GM23248 (cell line): Measurements from ENCODE around the gene TBC1D1. TPM values are rescaled to one million over a fixed set of nuclear protein-coding genes. Genes with fewer than 3 reads are reported as not detected.
A peak's percentile ranks its signal among the peaks of the same experiment; 100 is the strongest.

Experiments used
- DNase-seq: peaks from one replicate; pipeline ENCODE4 v3.0.0-alpha.2; 2015
- H2AFZ ChIP-seq: fragments of 200-600 bp; sonication (generic); 2 replicates; pipeline ENCODE4 v1.6.1; 2016; ENCODE audit warnings: antibody characterized with exemption
- H3F3A ChIP-seq: fragments of 200-600 bp; sonication (generic); 2 replicates; pipeline ENCODE4 v1.6.1; 2016; ENCODE audit warnings: mild to moderate bottlenecking, antibody characterized with exemption, mixed run types; ENCODE audit not compliant: insufficient read depth
- H3K27ac ChIP-seq: fragments of 200-600 bp; sonication (generic); 2 replicates; pipeline ENCODE4 v1.5.1; 2016; ENCODE audit warnings: mild to moderate bottlenecking
- H3K27me3 ChIP-seq: fragments of 200-600 bp; sonication (generic); replicated peaks from 2 replicates; pipeline ENCODE4 v1.6.1; 2016; ENCODE audit warnings: mild to moderate bottlenecking; ENCODE audit not compliant: insufficient read depth
- H3K36me3 ChIP-seq: fragments of 200-600 bp; sonication (generic); 2 replicates; pipeline ENCODE4 v1.6.1; 2016; ENCODE audit warnings: low read depth, mild to moderate bottlenecking
- H3K4me1 ChIP-seq: fragments of 200-600 bp; sonication (generic); 2 replicates; pipeline ENCODE4 v1.6.1; 2016; ENCODE audit warnings: mild to moderate bottlenecking; ENCODE audit not compliant: insufficient read depth
- H3K4me2 ChIP-seq: fragments of 200-600 bp; sonication (generic); one replicate; pipeline ENCODE4 v1.6.1; 2016; ENCODE audit warnings: mild to moderate bottlenecking; ENCODE audit not compliant: unreplicated experiment
- H3K4me3 ChIP-seq: fragments of 200-600 bp; sonication (generic); 2 replicates; pipeline ENCODE4 v1.5.1; 2016; ENCODE audit warnings: mild to moderate bottlenecking
- H3K79me2 ChIP-seq: fragments of 200-600 bp; sonication (generic); 2 replicates; pipeline ENCODE4 v1.6.1; 2016; ENCODE audit warnings: mild to moderate bottlenecking; ENCODE audit not compliant: insufficient read depth
- H3K9ac ChIP-seq: fragments of 200-600 bp; sonication (generic); 2 replicates; pipeline ENCODE4 v1.6.1; 2016; ENCODE audit warnings: mild to moderate bottlenecking
- H3K9me2 ChIP-seq: fragments of 200-600 bp; sonication (generic); 2 replicates; pipeline ENCODE4 v1.6.1; 2016; ENCODE audit warnings: mixed run types, mild to moderate bottlenecking, moderate library complexity; ENCODE audit not compliant: insufficient read depth
- H3K9me3 ChIP-seq: fragments of 200-600 bp; sonication (generic); one replicate; pipeline ENCODE4 v1.6.1; 2017; ENCODE audit warnings: low read depth
- H4K20me1 ChIP-seq: fragments of 200-600 bp; sonication (generic); 2 replicates; pipeline ENCODE4 v1.6.0; 2016; ENCODE audit not compliant: insufficient read depth
- EZH2 ChIP-seq: fragments of 200-600 bp; sonication (generic); IDR thresholded peaks from 2 replicates; pipeline ENCODE4 v1.6.1; 2018; ENCODE audit warnings: antibody characterized with exemption, mild to moderate bottlenecking; ENCODE audit not compliant: insufficient read depth, poor library complexity, severe bottlenecking
- EZH2phosphoT487 ChIP-seq: fragments of 200-600 bp; sonication (generic); IDR thresholded peaks from 2 replicates; pipeline ENCODE4 v1.6.1; 2018; ENCODE audit warnings: antibody characterized with exemption, moderate library complexity, mild to moderate bottlenecking, low read depth; ENCODE audit not compliant: insufficient read depth
- WGBS, 2 experiments: methylation state at CpG; one replicate each; pipeline ENCODE4 v1.1.6; 2015 to 2017; ENCODE audit warnings: low lambda C conversion rate in 2 of 2, low coverage in 1 of 2; ENCODE audit errors: missing lambda C conversion rate in 2 of 2; 5-methylcytosine and 5-hydroxymethylcytosine counted together
- in situ Hi-C: fragments of 300-500 bp; cut with MboI; formaldehyde crosslinking; loops from 2 replicates; pipeline ENCODE4 v1.15.0; 2020
- polyA plus RNA-seq: library from polyadenylated mRNA; unstranded; fragments of >200 nt; fragmentation: Nextera tagmentation; extraction: Ambion mirVana; gene quantifications from 2 replicates; pipeline ENCODE4 v1.2.1, GENCODE V29; 2016
- total RNA-seq: library from RNA; depleted of rRNA; stranded (reverse); fragments of >200 nt; shearing (Covaris generic); gene quantifications from 2 replicates; pipeline ENCODE4 v1.2.3, GENCODE V29; 2014

TBC1D1 gene
- total and polyA plus RNA-seq, 2 experiments from 2014 or later, result 12.4 to 34.6 TPM

- Histone ChIP-seq H3K27ac (no peak overlapping the region), H3F3A (no peaks in the 10 kb centered on the region), H3K9me2 (no peaks in the 10 kb centered on the region), H3K79me2 (no peaks in the 10 kb centered on the region), H4K20me1 (no peaks in the 10 kb centered on the region), H3K4me2 (no peak overlapping the region), H3K4me1 (peaks cover 21% of the 10 kb centered on the region), H3K27me3 (no peaks in the 10 kb centered on the region), H3K4me3 (no peak overlapping the region), H3K9me3 (no peaks in the 10 kb centered on the region), H3K9ac (no peak overlapping the region), H2AFZ (no peak overlapping the region), H3K36me3 (no peaks in the 10 kb centered on the region)
- 92 to 94% methylated on average over 3 of the region's 3 CpGs for WGBS, 2 experiments
- TF ChIP-seq EZH2phosphoT487, result no peak
- no peak for TF ChIP-seq EZH2
- in situ Hi-C loops, result loop anchor here (10.0 kb wide), 2 partner anchors 494 to 554 kb away; no protein-coding TSS in a partner anchor
- no peak for DNase-seq
These were observed 290.4 kb downstream of the TBC1D1 start for GRCh38 chr4:38181286-38181685.

GRCh38 chr4:38182334-38182998, 291.6 kb downstream of the TBC1D1 start:
- WGBS, 2 experiments, result 90 to 97% methylated on average over 15 to 32 of the region's 40 CpGs

DNA sequence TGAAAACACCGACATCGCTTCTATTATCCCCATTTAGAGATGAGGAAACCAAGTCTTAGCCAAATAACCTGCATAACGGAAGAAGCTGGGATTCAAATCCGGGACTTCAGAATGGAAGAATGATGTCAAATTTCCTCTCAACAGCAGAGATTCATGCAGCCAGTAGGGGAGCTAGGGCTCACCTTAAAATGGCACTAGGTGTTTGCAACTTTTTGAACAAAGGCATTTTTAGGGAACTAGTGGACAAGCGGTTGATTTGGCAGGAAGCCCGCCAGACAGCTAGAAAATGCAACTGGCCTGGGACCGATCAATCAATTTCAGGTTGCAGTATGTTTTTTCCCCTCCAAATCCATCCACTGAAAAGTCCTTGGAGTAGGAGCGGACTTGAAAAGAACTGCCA, 293.5 kb downstream of the TBC1D1 start:
- WGBS, 2 experiments, result 88 to 90% methylated on average over 8 of the region's 8 CpGs
- no peak overlapping the region for H3K27ac ChIP-seq
- H3K36me3 ChIP-seq, result no peaks in the 10 kb centered on the region
- no peaks in the 10 kb centered on the region for H4K20me1 ChIP-seq
- H3K4me1 ChIP-seq, result peaks cover 18% of the 10 kb centered on the region
- H3K9me2 ChIP-seq, result no peaks in the 10 kb centered on the region
- no peak overlapping the region for H3K9ac ChIP-seq
- no peak overlapping the region for H2AFZ ChIP-seq
- TF ChIP-seq EZH2, result no peak
- no peaks in the 10 kb centered on the region for H3K27me3 ChIP-seq
- H3K9me3 ChIP-seq, result no peaks in the 10 kb centered on the region
- peaks cover 6% of the 10 kb centered on the region; the same call in 1 of the 2 replicates for H3F3A ChIP-seq
- DNase-seq, result peak; percentile 20
- no peak overlapping the region for H3K4me3 ChIP-seq
- H3K4me2 ChIP-seq, result no peak overlapping the region
- in situ Hi-C loops, result loop anchor here (10.0 kb wide), 2 partner anchors 490 to 550 kb away; no protein-coding TSS in a partner anchor
- no peaks in the 10 kb centered on the region for H3K79me2 ChIP-seq

More at GRCh38 chr4:38182334-38182998, 291.6 kb downstream of the TBC1D1 start:
- H2AFZ ChIP-seq, result no peak overlapping the region
- no peaks in the 10 kb centered on the region for H3K36me3 ChIP-seq
- H3K27me3 ChIP-seq, result no peaks in the 10 kb centered on the region
- H3K27ac ChIP-seq, result no peak overlapping the region
- H3K9ac ChIP-seq, result no peak overlapping the region
- no peak overlapping the region for H3K4me2 ChIP-seq
- H3F3A ChIP-seq, result no peaks in the 10 kb centered on the region
- H4K20me1 ChIP-seq, result no peaks in the 10 kb centered on the region
- no peak overlapping the region for H3K4me3 ChIP-seq
- H3K79me2 ChIP-seq, result no peaks in the 10 kb centered on the region
- TF ChIP-seq EZH2phosphoT487 (no peak), EZH2 (no peak)
- no peaks in the 10 kb centered on the region for H3K9me2 ChIP-seq
- H3K4me1 ChIP-seq, result peaks cover 20% of the 10 kb centered on the region
- in situ Hi-C loops, result loop anchor here (10.0 kb wide), 2 partner anchors 492 to 552 kb away; no protein-coding TSS in a partner anchor
- H3K9me3 ChIP-seq, result no peaks in the 10 kb centered on the region
- DNase-seq, result no peak

- in situ Hi-C loops, result loop anchor here (10.0 kb wide), 2 partner anchors 489 to 549 kb away; no protein-coding TSS in a partner anchor
- Histone ChIP-seq H3K79me2 (no peaks in the 10 kb centered on the region), H3K9me2 (no peaks in the 10 kb centered on the region), H3K4me2 (no peak overlapping the region), H3K27ac (no peak overlapping the region), H3F3A (peaks cover 15% of the 10 kb centered on the region; the same call in 1 of the 2 replicates), H3K27me3 (no peaks in the 10 kb centered on the region), H2AFZ (no peak overlapping the region), H3K4me1 (peaks cover 17% of the 10 kb centered on the region), H3K9ac (no peak overlapping the region), H3K36me3 (no peaks in the 10 kb centered on the region), H3K4me3 (no peak overlapping the region), H3K9me3 (no peaks in the 10 kb centered on the region), H4K20me1 (no peaks in the 10 kb centered on the region)
- DNase-seq, result no peak
- TF ChIP-seq EZH2phosphoT487 (no peak), EZH2 (no peak)
- 87 to 90% methylated on average over 5 of the region's 5 CpGs for WGBS, 2 experiments
These were observed 294.7 kb downstream of the TBC1D1 start for GRCh38 chr4:38185406-38186144.
